Pericardium fibroblast (primary cell): Measurements from ENCODE around the gene PLOD1. TPM values are rescaled to one million over a fixed set of nuclear protein-coding genes. Genes with fewer than 3 reads are reported as not detected.

Source experiments
- total RNA-seq: library from RNA; depleted of rRNA; stranded (reverse); fragments of >200 nt; gene quantifications from 2 replicates; pipeline ENCODE4 v1.2.3, GENCODE V29; 2015

Gene PLOD1
- 314 and 529 TPM in 2 replicates for total RNA-seq

DNA sequence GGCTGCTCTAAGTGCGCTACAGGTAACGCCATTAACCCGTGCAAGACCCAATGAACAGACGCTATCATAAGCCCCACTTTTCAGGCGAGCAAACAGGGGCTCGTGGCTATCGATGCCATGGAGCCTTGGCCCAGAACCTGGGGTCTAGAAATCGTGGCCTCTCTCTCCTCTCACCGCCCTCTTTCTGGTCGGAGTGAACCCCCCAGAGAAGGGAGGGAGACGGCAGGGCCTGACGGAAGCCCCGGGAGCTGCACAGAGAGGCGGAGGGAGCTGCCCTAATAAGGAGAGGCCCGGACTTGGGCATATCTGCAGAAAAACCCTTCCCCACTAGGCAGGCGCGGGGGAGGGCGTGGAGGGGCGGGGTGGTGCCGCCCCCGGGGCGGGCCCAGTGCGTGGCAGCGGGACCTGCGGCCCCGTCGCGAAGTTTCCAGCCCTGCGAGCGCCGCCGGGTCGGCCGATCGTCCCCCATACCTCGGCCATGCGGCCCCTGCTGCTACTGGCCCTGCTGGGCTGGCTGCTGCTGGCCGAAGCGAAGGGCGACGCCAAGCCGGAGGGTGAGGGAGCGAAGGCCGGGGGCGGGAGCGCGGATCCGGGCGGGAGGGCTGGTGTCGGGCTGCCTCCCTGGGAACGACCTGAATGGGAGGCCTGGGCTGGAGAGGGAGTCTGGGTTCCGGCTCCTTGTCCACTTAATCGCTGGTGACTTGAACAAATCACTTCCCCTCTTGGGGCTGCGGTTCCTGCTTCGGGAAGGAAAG lies at the start of gene PLOD1:
PLOD1 (plus strand) TSS at position 416 of the 755 bp plus-strand sequence; CDS start at position 479, 63 bp downstream.

GRCh38 chr1:11979851-11980675 lies 45.5 kb downstream of the PLOD1 start, which contains the start of gene MFN2:
Gene MFN2 (plus strand): TSS chr1:11980444. CDS start chr1:11989169, 8,725 bp downstream.

Other genes starting within 250 kb of the PLOD1 start
- under 0.01 TPM in 1 of 2 replicates, not detected in the other for gene DRAXIN, start 243.0 kb upstream of the PLOD1 start, total RNA-seq
- 46.9 and 59.1 TPM in 2 replicates for gene AGTRAP, start 198.6 kb upstream of the PLOD1 start, total RNA-seq
- 0.93 TPM in 1 of 2 replicates, not detected in the other for gene C1orf167, start 172.5 kb upstream of the PLOD1 start, total RNA-seq
- 19.0 and 20.1 TPM in 2 replicates for gene MTHFR, start 128.8 kb upstream of the PLOD1 start, total RNA-seq
- 9.6 and 17.8 TPM in 2 replicates for gene CLCN6, start 128.5 kb upstream of the PLOD1 start, total RNA-seq
- not detected in 2 replicates for gene NPPA, start 86.9 kb upstream of the PLOD1 start, total RNA-seq
- gene NPPB, start 75.8 kb upstream of the PLOD1 start, total RNA-seq: not detected in 2 replicates
- 77.4 and 81.2 TPM in 2 replicates for gene KIAA2013, start 8.3 kb upstream of the PLOD1 start, total RNA-seq
- gene MFN2, start 45.7 kb downstream of the PLOD1 start, total RNA-seq: 32.6 and 37.0 TPM in 2 replicates
- 42.6 and 47.6 TPM in 2 replicates for gene MIIP, start 84.8 kb downstream of the PLOD1 start, total RNA-seq
- 0.09 and 0.70 TPM in 2 replicates for gene TNFRSF8, start 128.6 kb downstream of the PLOD1 start, total RNA-seq
- 5.0 and 7.8 TPM in 2 replicates for gene TNFRSF1B, start 232.3 kb downstream of the PLOD1 start, total RNA-seq